Spleen (tissue), 3 donors: ENCODE measurements around the gene TEX29.

Experiments
- POLR2A ChIP-seq, 3 donors: fragments of 450-650 bp; IDR thresholded peaks; one replicate each; pipeline ENCODE4 v1.5.1; 2017; ENCODE audit warnings: antibody characterized with exemption in 3 of 3, mild to moderate bottlenecking in 1 of 3
- POLR2AphosphoS5 ChIP-seq, 3 donors: sonication (generic); formaldehyde crosslinking; IDR thresholded peaks; one replicate each; pipeline ENCODE4 v1.5.1; 2017; ENCODE audit warnings: antibody characterized with exemption in 3 of 3

DNA sequence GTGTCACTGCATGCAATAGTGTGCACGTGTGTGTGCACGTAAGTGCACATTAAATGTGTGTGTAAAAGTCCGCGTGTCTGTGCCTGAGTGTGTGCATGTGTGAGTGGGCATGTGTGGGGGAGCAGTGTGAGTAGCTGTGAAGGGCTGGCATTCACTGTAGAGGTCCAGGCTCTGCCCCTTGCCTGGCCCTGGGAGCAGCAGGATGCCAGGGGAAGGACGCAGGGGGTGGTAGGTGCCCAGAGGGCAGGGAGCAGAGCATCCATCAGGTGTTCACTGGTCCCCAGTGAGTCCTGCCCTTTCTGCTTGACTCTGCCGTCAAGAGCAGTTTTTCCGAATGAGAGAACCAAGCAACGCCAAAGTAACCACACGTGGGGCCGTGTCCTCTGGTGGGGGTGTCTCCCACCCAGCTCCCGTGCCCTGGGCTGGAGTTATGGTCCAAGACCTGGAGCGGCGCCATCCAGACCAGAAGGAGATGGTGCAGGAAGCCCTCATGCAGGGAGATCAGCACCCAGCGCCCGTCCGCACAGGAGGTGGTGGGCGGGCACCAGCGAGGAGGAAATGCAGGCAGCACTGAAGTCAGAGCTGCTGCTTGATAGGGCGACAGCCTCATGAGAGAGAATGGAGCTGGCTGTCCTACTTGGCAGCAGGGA lies 68.5 kb downstream of the TEX29 start:
- TF ChIP-seq POLR2A (IDR thresholded peaks at IDR 0.05) (no peak), POLR2AphosphoS5 (IDR thresholded peaks at IDR 0.05) (no peak)
